Stimulated activated CD4-positive, alpha-beta T cell treated with anti-CD3 and anti-CD28 coated beads, Interleukin-1b, Interleukin-23, amount 100 ng/mL, for 48 hours (primary cell): ENCODE measurements around the gene B3GNT9.
"Not testable (repeated sequence)": the region's sequence is repeated elsewhere in the genome, so short reads cannot be mapped to it uniquely, and the experiment has no call there.

Experiments used
- DNase-seq: peaks from one replicate; pipeline ENCODE4 v3.0.0-alpha.2; 2020

The B3GNT9 gene

GRCh38 chr16:67149276-67150046 is 1.3 kb downstream of the B3GNT9 start:
- no peak for DNase-seq

DNA sequence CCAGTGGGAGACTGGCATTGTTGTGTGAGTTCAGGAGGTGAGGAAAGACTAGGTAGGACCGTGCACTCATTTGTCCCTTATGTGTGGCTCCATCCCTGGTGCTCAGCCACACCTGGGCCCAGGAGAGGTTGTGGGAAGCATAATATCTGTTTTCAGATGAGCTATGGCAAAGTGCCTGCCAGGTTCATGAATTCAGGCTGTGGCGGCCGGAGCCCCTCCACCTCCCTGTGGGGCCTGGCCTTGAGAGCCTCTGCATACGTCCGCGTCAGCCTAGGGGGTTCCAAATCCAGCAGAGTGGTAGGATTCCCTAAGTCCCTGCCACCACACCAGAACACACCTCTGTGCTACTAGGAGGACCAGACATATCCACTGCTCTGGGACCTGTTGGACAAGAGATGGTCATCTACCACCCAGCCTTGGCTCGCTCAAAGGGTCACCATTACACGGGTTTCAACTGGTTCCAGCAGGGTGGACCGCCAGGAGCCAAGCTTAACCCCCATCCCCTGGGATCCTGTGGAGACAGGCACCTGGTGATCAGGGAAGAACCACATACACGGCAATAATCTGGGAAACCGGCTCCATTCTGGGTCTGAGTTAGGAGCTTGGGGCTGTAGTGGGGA is 2.0 kb downstream of the B3GNT9 start:
- no peak for DNase-seq

- DNase-seq = no peak
Measured at GRCh38 chr16:67148221-67148620, 2.6 kb downstream of the B3GNT9 start.

GRCh38 chr16:67147437-67148140 is 3.2 kb downstream of the B3GNT9 start:
- no peak for DNase-seq

DNA sequence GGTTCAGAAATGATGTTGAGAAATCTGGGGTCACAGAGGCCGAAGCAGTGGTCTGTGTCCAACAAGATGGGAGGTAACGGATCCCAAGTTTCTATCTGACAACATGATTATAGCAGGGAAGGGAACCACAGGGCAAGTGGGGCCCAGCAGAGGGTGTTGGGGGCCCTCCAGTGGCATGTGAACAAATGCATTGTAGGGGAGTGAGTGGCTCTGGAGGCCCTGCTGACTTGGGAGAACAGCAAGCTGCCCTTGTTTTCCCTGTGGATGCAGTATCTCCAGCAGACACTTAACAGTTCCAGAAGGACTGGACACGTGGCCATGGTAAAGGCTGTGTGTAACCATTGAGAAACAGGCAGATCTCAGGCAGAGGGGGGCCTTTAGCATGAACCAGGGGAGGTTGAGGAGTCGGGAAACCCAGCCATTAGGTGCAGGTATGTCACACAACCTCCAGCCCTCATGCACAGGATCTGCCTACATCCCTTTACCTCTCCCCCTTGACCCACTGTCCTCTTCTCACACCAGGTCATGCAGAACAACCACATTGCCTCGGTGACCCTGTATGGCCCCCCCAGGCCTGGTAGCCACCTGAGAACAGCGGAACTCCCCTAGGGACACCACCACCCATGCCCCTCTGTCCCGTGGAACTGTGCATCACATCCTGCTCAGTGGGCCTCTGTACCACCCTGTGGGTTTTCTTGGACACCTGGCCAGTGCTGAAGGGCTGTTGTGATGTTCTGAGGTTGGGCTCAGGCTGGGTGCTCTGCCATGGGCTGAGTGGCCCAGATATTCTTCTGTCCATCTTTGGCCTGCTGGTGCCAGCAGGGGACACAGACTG is 4.1 kb downstream of the B3GNT9 start:
- no peak for DNase-seq

DNA sequence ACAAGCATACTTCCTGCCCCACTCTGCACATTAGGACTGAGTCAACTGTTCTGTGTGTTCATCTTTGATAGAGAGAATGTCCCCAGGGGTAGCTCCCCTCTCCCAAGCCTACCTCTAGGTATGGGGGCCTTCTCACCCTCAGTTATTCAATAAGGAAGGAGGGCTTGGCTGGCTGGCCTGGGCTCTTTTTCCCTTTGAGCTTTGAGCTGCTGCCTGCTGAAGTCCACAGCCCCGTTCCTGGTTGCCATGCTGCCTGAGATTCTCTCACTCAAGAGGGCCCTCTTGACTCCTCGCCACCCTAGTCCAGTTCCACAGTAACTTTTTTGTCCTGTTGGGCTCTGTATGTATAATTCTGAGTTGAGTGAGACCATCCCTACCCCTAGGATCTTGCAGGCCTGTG is 5.1 kb downstream of the B3GNT9 start:
- DNase-seq = no peak

GRCh38 chr16:67144943-67145342 is 5.9 kb downstream of the B3GNT9 start:
- no peak for DNase-seq

DNA sequence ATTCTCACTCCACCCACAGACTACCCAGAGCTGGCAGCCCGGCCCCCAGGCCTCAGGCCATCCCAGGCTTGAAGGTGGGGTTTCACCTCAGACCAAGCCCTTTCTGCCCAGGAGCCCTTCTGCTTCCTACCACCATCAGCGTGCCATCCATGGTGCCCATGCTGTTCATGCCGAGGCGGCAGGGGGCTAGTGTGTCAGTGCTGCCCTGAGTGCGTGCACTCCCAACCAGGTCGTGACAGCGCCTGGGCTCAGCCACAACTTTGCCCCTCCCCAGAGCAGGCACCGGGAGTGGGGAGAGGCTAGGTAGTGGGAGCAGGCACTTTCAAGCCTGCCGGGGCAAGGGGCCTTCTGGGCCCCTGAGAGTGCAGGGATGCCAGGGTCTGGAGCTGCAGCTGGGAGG is 8.5 kb downstream of the B3GNT9 start:
- DNase-seq = no peak

- DNase-seq = no peak
Measured at GRCh38 chr16:67141391-67141790, 9.4 kb downstream of the B3GNT9 start.

DNA sequence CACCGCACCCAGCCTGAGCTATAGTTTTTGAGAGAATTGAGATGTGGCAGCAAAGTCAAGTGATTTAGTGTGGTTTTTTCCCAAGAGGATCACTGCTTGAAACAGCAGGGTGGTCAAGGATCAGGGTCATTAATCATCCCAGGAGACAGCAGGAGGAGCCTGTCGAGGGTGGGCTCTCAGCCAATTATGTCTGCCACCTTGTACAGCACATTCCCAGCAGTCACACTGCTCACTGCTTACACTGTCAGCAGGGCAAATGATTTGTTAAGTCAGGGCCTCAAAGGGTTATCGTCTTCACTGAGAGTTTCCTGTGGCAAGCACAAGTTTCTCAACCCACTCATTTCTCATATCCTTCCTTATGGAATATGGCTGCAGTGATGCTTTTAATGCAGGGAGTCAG is 13.2 kb downstream of the B3GNT9 start:
- no peak for DNase-seq

DNA sequence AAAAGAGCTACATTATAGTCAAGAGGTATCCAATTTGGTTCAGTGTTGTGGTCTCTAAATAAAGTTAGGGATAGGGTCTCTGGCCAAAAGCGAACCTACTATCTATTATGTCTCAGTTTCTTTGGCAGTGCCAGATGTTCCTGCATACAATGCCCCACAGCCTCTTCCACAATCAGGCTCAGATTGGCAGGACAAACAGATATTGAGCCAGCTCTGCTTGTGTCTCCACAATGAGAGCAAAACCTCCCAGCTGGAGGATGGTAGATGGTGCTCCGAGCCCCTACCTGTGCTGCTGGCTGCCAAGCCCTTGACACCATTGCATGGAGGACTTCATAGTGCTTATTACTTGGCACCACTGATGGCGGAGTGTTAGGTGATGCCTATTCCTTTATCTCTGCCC is 21.4 kb downstream of the B3GNT9 start:
- no peak for DNase-seq

- DNase-seq = no peak
Measured at GRCh38 chr16:67128887-67129286, 21.9 kb downstream of the B3GNT9 start.

GRCh38 chr16:67128417-67128816 is 22.4 kb downstream of the B3GNT9 start:
- DNase-seq = no peak

DNA sequence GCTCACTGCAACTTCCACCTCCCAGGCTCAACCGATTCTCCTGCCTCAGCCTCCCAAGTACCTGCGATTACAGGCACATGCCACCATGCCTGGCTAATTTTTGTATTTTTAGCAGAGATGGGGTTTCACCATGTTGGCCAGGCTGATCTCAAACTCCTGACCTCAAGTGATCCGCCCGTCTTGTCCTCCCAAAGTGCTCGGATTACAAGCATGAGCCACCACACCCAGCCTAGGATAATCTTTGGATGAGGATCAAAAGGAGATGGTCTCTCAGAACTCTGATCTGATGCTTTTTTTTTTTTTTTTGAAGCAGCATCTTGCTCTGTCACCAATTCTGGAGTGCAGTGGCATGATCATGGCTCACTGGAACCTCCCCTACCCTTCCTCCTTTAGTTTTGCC is 28.0 kb downstream of the B3GNT9 start:
- not testable (repeated sequence) for DNase-seq

- DNase-seq = no peak
Measured at GRCh38 chr16:67120025-67120424, 30.8 kb downstream of the B3GNT9 start.

DNA sequence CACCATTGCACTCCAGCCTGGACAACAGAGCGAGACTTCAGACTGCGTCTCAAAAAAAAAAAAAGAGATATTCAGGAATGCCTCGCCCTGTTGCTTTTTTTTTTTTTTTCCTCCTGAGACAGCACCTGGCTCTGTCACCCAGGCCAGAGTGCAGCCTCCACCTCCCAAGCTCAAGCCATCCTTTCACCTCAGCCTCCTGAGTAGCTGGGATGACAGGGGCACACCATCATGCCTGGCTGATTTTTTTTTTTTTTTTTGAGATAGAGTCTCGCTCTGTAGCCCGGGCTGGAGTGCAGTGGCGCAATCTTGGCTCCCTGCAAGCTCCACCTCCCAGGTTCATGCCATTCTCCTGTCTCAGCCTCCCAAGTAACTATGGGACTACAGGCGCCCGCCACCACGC is 33.1 kb downstream of the B3GNT9 start:
- no peak for DNase-seq

GRCh38 chr16:67116388-67117311 is 34.1 kb downstream of the B3GNT9 start:
- no peak for DNase-seq

DNA sequence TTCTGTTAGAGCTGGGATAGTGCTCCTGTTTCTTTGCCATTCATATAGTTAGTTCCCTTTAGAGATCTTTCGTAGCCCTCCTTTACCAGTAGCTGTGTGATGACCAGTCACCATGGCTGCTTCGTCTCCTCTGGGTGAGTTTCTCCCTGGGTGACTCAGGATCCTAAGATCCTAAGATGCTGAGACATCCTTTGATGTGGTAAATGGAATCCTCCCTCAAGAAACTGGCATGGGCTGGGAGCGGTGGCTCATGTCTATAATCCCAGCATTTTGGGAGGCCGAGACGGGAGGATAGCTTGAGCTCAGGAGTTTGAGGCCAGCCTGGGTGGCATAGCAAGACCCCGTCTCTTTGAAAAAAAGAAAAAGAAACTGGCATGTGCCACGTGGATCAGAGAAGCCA is 35.2 kb downstream of the B3GNT9 start:
- DNase-seq = no peak

- DNase-seq = no peak
Measured at GRCh38 chr16:67114793-67115192, 36.0 kb downstream of the B3GNT9 start.

DNA sequence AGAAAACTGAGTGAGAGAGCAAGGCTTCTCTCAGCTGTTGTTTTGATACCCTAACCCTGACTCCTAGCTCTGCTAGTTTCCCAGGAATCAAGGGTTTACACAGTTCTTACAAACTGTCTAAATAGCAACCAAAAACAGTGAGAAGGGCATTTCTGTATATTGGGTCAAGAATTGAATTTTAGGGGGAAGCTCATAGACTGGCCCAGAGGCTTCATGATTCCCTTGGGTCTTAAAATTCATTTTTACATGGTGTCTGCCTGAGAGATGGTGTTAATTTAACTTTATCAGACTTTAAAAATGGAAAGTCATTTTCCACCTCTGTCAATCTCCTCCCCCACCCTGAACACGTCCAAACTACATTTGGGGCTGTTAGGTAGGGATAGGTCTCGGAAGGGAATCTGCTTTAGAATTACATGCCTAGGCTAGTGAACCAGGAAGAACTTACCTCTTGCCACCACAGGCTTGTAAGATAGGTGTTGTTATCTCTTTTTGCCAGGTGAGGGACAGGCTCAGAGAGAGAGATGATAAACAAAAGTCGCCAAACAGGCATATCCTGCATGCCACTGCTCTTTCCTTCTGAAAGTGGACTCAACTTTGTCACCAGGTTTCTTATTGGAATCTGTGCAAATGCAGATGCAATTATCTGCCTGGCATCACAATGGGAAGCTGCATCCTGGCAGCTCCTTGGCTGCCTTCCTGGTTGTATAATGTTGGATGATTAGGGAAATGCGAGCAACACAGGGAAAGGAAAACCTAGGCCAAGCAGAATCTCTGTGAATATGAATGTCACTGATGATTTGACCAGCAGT is 38.0 kb downstream of the B3GNT9 start:
- DNase-seq = no peak

DNA sequence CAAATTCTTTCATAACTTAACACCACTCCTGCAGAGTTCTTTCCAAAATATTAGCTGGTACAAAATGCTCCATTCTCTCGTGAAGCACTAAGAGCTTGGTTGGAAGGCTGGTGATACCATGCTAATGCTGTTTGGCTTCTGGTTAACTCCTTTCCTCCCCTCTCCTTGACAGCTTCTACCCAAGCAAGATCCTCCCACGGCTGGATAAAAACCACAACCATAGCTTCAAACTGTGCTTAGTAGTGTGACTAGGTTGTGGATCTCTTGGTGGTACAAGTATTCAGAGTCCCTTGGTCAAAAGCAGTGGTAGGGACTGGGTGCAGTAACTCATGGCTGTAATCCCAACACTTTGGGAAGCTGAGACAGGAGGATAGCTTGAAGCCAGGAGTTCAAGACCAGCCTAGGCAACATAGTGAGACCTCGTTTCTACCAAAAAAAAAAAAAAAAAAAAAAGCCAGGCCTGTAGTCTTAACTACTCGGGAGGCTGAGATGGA is 38.8 kb downstream of the B3GNT9 start:
- no peak for DNase-seq
